GM21825 (cell line): Measurements from ENCODE around the gene MYO7A.

Experiments
- ATAC-seq: cut with Tn5 transposase; IDR thresholded peaks from one replicate; pipeline ENCODE4 v1.9.1; 2021; ENCODE audit warnings: mild to moderate bottlenecking, moderate library complexity; ENCODE audit not compliant: unreplicated experiment

MYO7A gene

GRCh38 chr11:77110836-77111235 lies 17.2 kb upstream of the MYO7A start:
- ATAC-seq, result no peak

- no peak for ATAC-seq
Measured at GRCh38 chr11:77111277-77111676, 16.8 kb upstream of the MYO7A start.

GRCh38 chr11:77111946-77112345 lies 16.1 kb upstream of the MYO7A start:
- ATAC-seq, result no peak

GRCh38 chr11:77112641-77113381 lies 15.2 kb upstream of the MYO7A start:
- ATAC-seq, result no peak

- no peak for ATAC-seq
Measured at GRCh38 chr11:77113382-77114088, 14.5 kb upstream of the MYO7A start.

GRCh38 chr11:77114089-77114463 lies 14.0 kb upstream of the MYO7A start:
- ATAC-seq, result no peak

GRCh38 chr11:77115181-77115611 lies 12.8 kb upstream of the MYO7A start:
- ATAC-seq, result no peak

GRCh38 chr11:77115956-77116355 lies 12.1 kb upstream of the MYO7A start:
- no peak for ATAC-seq

- no peak for ATAC-seq
Measured at GRCh38 chr11:77117492-77117891, 10.6 kb upstream of the MYO7A start.

GRCh38 chr11:77118086-77118485 lies 10.0 kb upstream of the MYO7A start:
- ATAC-seq, result no peak

- ATAC-seq, result no peak
Measured at GRCh38 chr11:77118971-77119370, 9.1 kb upstream of the MYO7A start.

- ATAC-seq, result no peak
Measured at GRCh38 chr11:77119531-77119936, 8.5 kb upstream of the MYO7A start.

GRCh38 chr11:77120571-77120970 lies 7.5 kb upstream of the MYO7A start:
- ATAC-seq, result no peak

- no peak for ATAC-seq
Measured at GRCh38 chr11:77121096-77121640, 6.9 kb upstream of the MYO7A start.

- no peak for ATAC-seq
Measured at GRCh38 chr11:77121876-77122575, 6.0 kb upstream of the MYO7A start.

- ATAC-seq, result no peak
Measured at GRCh38 chr11:77122576-77123212, 5.4 kb upstream of the MYO7A start.

- ATAC-seq, result no peak
Measured at GRCh38 chr11:77123591-77123990, 4.5 kb upstream of the MYO7A start.

GRCh38 chr11:77124041-77124440 lies 4.0 kb upstream of the MYO7A start:
- ATAC-seq, result no peak

- no peak for ATAC-seq
Measured at GRCh38 chr11:77124488-77124887, 3.6 kb upstream of the MYO7A start.

- no peak for ATAC-seq
Measured at GRCh38 chr11:77125191-77125590, 2.9 kb upstream of the MYO7A start.

GRCh38 chr11:77125695-77126094 lies 2.4 kb upstream of the MYO7A start:
- ATAC-seq, result no peak
